ENCODE results near the gene ASIC2. TPM values are rescaled to one million over a fixed set of nuclear protein-coding genes. Genes with fewer than 3 reads are reported as not detected.
A peak's percentile ranks its signal among the peaks of the same experiment; 100 is the strongest.

The ASIC2 gene
- total and polyA plus RNA-seq, 9 donors: under 0.01 to 0.71 (median 0.16) TPM

- Histone ChIP-seq H3K36me3 (ENCODE audit: control insufficient read depth, insufficient read depth, low read length) (no peaks in the 10 kb centered on the region), H3K4me1 (ENCODE audit: control insufficient read depth, insufficient read depth, low read length) (no peaks in the 10 kb centered on the region), H3K27ac (ENCODE audit: low read length) (no peak overlapping the region), H3K9me3 (replicated peaks; ENCODE audit: control insufficient read depth, low read depth, low read length) (no peaks in the 10 kb centered on the region), H3K27me3 (ENCODE audit: control insufficient read depth, insufficient read depth, low read length) (peaks cover 12% of the 10 kb centered on the region), H3K4me3 (ENCODE audit: low read length) (no peak overlapping the region)
- WGBS (ENCODE audit: insufficient coverage): 46% methylated on average over 4 of the region's 6 CpGs
- DNase-seq: no peak
Observed at GRCh38 chr17:33316746-33317145, 23.7 kb upstream of the ASIC2 start.

- H3K4me3 ChIP-seq (ENCODE audit: low read length): no peak overlapping the region
- no peak for DNase-seq
- no peaks in the 10 kb centered on the region for H3K4me1 ChIP-seq (ENCODE audit: control insufficient read depth, insufficient read depth, low read length)
- no peak overlapping the region for H3K27ac ChIP-seq (ENCODE audit: low read length)
- no peaks in the 10 kb centered on the region for H3K36me3 ChIP-seq (ENCODE audit: control insufficient read depth, insufficient read depth, low read length)
- no peaks in the 10 kb centered on the region for H3K9me3 ChIP-seq (replicated peaks; ENCODE audit: control insufficient read depth, low read depth, low read length)
- WGBS (ENCODE audit: insufficient coverage): 72% methylated on average over 2 of the region's 2 CpGs
- H3K27me3 ChIP-seq (ENCODE audit: control insufficient read depth, insufficient read depth, low read length): no peaks in the 10 kb centered on the region
Observed at GRCh38 chr17:33310296-33310695, 17.2 kb upstream of the ASIC2 start.

DNA sequence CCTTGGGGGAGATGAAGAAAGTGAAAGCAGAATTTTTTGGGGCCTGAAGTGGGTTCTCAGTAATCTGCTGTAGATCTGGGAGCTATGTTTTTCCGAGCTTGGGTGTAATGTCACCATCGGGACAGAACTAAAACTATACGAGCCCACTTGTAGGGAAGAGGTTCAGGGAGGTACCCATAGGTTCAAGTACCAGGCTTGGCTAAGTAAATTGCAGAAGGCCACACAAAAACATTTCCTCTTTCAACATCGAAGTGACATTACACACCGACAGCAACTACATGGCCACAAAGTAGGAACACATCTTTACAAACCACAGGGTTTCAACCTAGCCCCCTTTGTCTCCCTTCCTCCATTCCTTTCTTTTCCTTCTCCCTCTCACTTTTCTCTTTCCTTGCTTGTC, 10.2 kb upstream of the ASIC2 start:
- Histone ChIP-seq H3K4me1 (ENCODE audit: control insufficient read depth, insufficient read depth, low read length) (no peaks in the 10 kb centered on the region), H3K4me3 (ENCODE audit: low read length) (no peak overlapping the region), H3K27ac (ENCODE audit: low read length) (no peak overlapping the region), H3K36me3 (ENCODE audit: control insufficient read depth, insufficient read depth, low read length) (no peaks in the 10 kb centered on the region), H3K9me3 (replicated peaks; ENCODE audit: control insufficient read depth, low read depth, low read length) (peaks cover 5% of the 10 kb centered on the region), H3K27me3 (ENCODE audit: control insufficient read depth, insufficient read depth, low read length) (no peaks in the 10 kb centered on the region)
- 89% methylated on average over 2 of the region's 5 CpGs for WGBS (ENCODE audit: insufficient coverage)
- no peak for DNase-seq

DNA sequence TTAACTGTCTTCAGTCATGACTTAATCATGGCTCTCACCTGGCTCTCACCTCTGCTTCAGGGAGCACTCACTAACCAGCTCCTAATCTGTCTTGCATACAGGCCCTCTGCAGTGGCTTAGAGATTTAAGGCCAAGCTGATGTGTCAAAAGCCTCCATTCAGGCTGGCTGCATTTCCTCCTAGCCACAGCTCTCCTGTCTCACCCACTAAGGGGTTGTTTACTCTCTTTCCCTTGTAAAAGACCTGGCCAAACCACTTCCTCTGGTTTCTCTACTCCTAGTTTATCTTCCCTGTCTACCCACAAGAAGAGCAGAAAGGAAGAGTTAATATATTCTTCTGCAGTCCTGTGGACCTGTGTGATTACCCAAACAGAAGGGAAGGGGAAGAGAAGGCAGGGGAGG, 9.3 kb upstream of the ASIC2 start:
- no peak for DNase-seq

GRCh38 chr17:33300241-33300640, 7.1 kb upstream of the ASIC2 start:
- Histone ChIP-seq H3K4me1 (ENCODE audit: control insufficient read depth, insufficient read depth, low read length) (no peaks in the 10 kb centered on the region), H3K4me3 (ENCODE audit: low read length) (no peak overlapping the region), H3K27me3 (ENCODE audit: control insufficient read depth, insufficient read depth, low read length) (peaks cover 4% of the 10 kb centered on the region), H3K27ac (ENCODE audit: low read length) (no peak overlapping the region), H3K9me3 (replicated peaks; ENCODE audit: control insufficient read depth, low read depth, low read length) (peaks cover 5% of the 10 kb centered on the region), H3K36me3 (ENCODE audit: control insufficient read depth, insufficient read depth, low read length) (no peaks in the 10 kb centered on the region)
- DNase-seq: no peak

More for the DNA sequence above, 9.3 kb upstream of the ASIC2 start:
- Histone ChIP-seq H3K4me3 (ENCODE audit: low read length) (no peak overlapping the region), H3K27me3 (ENCODE audit: control insufficient read depth, insufficient read depth, low read length) (no peaks in the 10 kb centered on the region), H3K4me1 (ENCODE audit: control insufficient read depth, insufficient read depth, low read length) (no peaks in the 10 kb centered on the region), H3K27ac (ENCODE audit: low read length) (no peak overlapping the region), H3K9me3 (replicated peaks; ENCODE audit: control insufficient read depth, low read depth, low read length) (peaks cover 5% of the 10 kb centered on the region), H3K36me3 (ENCODE audit: control insufficient read depth, insufficient read depth, low read length) (no peaks in the 10 kb centered on the region)

DNA sequence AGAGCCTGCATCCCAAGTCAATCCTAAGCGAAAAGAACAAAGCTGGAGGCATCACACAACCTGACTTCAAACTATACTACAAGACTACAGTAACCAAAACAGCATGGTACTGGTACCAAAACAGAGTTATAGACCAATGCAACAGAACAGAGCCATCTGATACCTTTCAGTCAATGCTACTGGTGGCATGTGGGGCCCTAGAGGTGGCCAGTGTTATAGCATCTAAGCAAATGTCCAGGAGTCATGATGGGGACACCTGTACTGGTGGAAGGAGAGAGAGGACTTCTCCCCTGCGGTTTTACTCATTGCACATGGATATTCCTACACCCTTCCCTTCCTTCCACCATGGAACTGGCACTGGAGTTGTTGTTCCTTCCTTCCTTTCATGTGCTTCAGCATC, 6.0 kb upstream of the ASIC2 start:
- Histone ChIP-seq H3K27me3 (ENCODE audit: control insufficient read depth, insufficient read depth, low read length) (peaks cover 13% of the 10 kb centered on the region), H3K4me3 (ENCODE audit: low read length) (no peak overlapping the region), H3K4me1 (ENCODE audit: control insufficient read depth, insufficient read depth, low read length) (no peaks in the 10 kb centered on the region), H3K9me3 (replicated peaks; ENCODE audit: control insufficient read depth, low read depth, low read length) (peaks cover 5% of the 10 kb centered on the region), H3K27ac (ENCODE audit: low read length) (no peak overlapping the region), H3K36me3 (ENCODE audit: control insufficient read depth, insufficient read depth, low read length) (no peaks in the 10 kb centered on the region)
- no peak for DNase-seq
- WGBS (ENCODE audit: insufficient coverage): no CpG with 5 or more reads among the region's 2 CpGs

GRCh38 chr17:33297643-33298042, 4.5 kb upstream of the ASIC2 start:
- no peaks in the 10 kb centered on the region for H3K36me3 ChIP-seq (ENCODE audit: control insufficient read depth, insufficient read depth, low read length)
- no CpG with 5 or more reads among the region's 4 CpGs for WGBS (ENCODE audit: insufficient coverage)
- no peaks in the 10 kb centered on the region for H3K4me1 ChIP-seq (ENCODE audit: control insufficient read depth, insufficient read depth, low read length)
- no peak for DNase-seq
- H3K4me3 ChIP-seq (ENCODE audit: low read length): no peak overlapping the region
- peaks cover 5% of the 10 kb centered on the region for H3K9me3 ChIP-seq (replicated peaks; ENCODE audit: control insufficient read depth, low read depth, low read length)
- peaks cover 28% of the 10 kb centered on the region for H3K27me3 ChIP-seq (ENCODE audit: control insufficient read depth, insufficient read depth, low read length)
- H3K27ac ChIP-seq (ENCODE audit: low read length): no peak overlapping the region

DNA sequence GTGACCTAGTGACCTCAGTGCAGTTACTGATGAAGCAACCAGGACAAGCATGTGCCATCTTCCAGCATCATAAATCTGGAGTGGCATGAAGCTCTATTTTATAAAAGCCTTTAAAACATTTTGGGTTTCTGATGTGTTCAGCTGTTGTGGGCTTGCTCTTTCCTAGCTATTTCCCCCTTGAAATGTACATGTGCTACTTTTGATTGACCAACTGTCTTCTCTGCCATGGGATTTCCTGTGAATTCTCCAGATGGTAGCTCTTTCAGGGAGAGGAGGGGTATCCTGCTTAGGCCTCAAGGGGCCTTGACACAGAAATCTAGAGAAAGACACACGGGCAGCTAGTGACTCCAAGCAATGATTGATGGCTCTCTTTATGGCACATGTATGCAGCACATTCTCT, 1.9 kb upstream of the ASIC2 start:
- 0% methylated on average over 1 of the region's 1 CpG for WGBS (ENCODE audit: insufficient coverage)
- H3K27ac ChIP-seq (ENCODE audit: low read length): no peak overlapping the region
- no peak for DNase-seq
- no peak overlapping the region for H3K4me3 ChIP-seq (ENCODE audit: low read length)
- peaks cover 4% of the 10 kb centered on the region for H3K4me1 ChIP-seq (ENCODE audit: control insufficient read depth, insufficient read depth, low read length)
- H3K36me3 ChIP-seq (ENCODE audit: control insufficient read depth, insufficient read depth, low read length): no peaks in the 10 kb centered on the region
- H3K9me3 ChIP-seq (replicated peaks; ENCODE audit: control insufficient read depth, low read depth, low read length): peaks cover 5% of the 10 kb centered on the region
- H3K27me3 ChIP-seq (ENCODE audit: control insufficient read depth, insufficient read depth, low read length): peaks cover 51% of the 10 kb centered on the region

DNA sequence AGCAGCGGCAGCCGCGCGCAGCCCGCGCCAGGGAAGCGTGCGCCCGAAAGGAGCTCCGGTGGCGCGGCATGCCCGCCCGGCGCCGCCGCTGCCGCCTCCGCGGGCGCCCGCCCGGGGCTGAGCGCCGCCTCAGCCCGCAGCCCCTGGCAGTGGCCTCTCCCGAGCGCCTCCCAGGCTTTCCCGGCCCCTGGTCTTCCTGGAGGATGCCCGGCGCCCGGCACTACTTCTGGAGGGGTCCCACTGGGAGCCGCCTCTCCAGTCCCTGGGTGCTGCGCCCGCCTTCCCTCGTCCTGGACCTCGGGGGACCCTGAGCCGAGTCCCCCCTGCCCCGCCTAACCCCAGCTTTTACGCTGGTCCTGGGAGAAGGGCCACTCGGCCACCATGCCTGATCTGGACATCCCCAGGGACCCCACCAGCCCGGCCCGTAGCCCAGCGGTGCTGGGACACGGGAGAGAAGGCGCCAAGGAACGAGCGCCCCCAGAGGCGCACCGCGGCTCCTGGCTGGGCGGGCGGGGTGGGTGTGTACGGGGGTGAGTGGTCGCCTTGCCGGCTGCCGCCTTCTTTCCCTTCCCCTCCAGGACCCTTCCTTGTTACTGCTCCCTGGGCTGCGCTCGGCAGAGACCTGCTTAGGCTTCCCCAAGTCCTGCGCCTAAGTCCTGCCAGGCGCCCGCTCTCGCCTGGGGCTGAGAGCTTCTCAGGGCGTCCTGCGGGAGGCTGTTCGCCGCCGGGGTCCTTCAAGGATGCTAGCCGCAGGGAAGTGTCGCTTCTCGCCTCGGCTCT, 704 bp downstream of the ASIC2 start:
- Histone ChIP-seq H3K36me3 (ENCODE audit: control insufficient read depth, insufficient read depth, low read length) (no peaks in the 10 kb centered on the region), H3K27ac (ENCODE audit: low read length) (no peak overlapping the region), H3K4me1 (ENCODE audit: control insufficient read depth, insufficient read depth, low read length) (peaks cover 4% of the 10 kb centered on the region), H3K9me3 (replicated peaks; ENCODE audit: control insufficient read depth, low read depth, low read length) (no peaks in the 10 kb centered on the region), H3K27me3 (ENCODE audit: control insufficient read depth, insufficient read depth, low read length) (peaks cover 73% of the 10 kb centered on the region), H3K4me3 (ENCODE audit: low read length) (no peak overlapping the region)
- no peak for DNase-seq
- WGBS (ENCODE audit: insufficient coverage): under 1% methylated on average over 60 of the region's 72 CpGs

- Histone ChIP-seq H3K4me3 (ENCODE audit: low read length) (no peak overlapping the region), H3K27me3 (ENCODE audit: control insufficient read depth, insufficient read depth, low read length) (peaks cover 74% of the 10 kb centered on the region), H3K4me1 (ENCODE audit: control insufficient read depth, insufficient read depth, low read length) (peaks cover 4% of the 10 kb centered on the region), H3K36me3 (ENCODE audit: control insufficient read depth, insufficient read depth, low read length) (no peaks in the 10 kb centered on the region), H3K27ac (ENCODE audit: low read length) (no peak overlapping the region), H3K9me3 (replicated peaks; ENCODE audit: control insufficient read depth, low read depth, low read length) (no peaks in the 10 kb centered on the region)
- WGBS (ENCODE audit: insufficient coverage): under 1% methylated on average over 104 of the region's 104 CpGs
- peak; percentile 23 for DNase-seq
Observed at GRCh38 chr17:33291248-33292200, 1.6 kb downstream of the ASIC2 start.

Data from muscle of leg (tissue), 11 donors.